NT2/D1 (cell line): Measurements from ENCODE around the gene BPI.

Source experiments
- SUZ12 ChIP-seq: IDR thresholded peaks from 2 replicates; pipeline ENCODE4 v1.6.1; 2011; ENCODE audit not compliant: insufficient read length, insufficient read depth; ENCODE audit errors: extremely low read depth
- YY1 ChIP-seq: IDR thresholded peaks from 2 replicates; pipeline ENCODE4 v1.6.1; 2011; ENCODE audit not compliant: insufficient read length, insufficient read depth
- ZNF274 ChIP-seq: IDR thresholded peaks from 2 replicates; pipeline ENCODE4 v1.6.1; 2011; ENCODE audit warnings: mild to moderate bottlenecking, low read depth, low read length

DNA sequence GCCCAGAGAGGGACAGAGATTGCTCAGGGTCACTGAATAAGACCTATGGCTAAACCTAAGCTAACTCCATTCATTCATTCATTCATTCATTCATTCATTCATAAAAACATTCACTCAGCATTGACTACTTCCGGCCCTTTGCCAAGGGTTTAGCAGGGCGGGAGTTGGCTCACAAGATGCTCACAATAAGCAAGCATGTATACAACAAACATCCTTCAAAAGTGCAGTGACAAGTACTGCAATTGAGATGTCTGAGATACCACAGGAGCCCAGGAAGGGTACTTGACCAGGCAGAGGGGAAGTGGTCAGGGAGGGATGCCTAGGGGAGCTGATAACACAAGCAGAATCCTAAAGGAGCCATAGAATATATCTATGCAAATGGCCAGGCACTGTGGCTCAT lies 25.2 kb upstream of the BPI start:
- TF ChIP-seq YY1 (no peak), ZNF274 (no peak), SUZ12 (no peak)
